LNCAP (cell line): Measurements from ENCODE around the gene ENG.

ENCODE experiments used
- TF ChIP-seq, protein P1 (sequence below): fragments of 450-650 bp; IDR thresholded peaks from 2 replicates; pipeline ENCODE4 v1.5.1; 2017; ENCODE audit warnings: mild to moderate bottlenecking

Gene ENG

DNA sequence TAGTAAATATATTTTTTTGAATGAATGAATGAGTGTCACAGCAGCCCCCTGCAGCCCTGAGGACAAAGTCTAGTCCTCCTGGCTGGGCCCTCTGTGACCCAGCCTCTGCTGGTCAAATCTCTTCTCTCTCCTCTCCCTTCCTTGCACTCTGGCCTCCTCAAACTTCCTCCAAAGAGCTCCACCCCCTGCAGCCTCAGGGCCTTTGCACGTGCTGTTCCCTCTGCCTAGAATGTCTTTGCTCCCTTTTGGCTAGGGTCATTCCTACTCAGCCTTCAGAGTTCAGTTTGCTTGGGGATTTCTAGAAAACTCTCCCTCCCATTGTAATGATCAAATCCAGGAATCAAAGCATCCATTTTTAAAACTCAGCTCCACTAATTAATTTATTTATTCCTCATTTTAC lies 89.0 kb downstream of the ENG start:
- TF ChIP-seq, protein P1, sequence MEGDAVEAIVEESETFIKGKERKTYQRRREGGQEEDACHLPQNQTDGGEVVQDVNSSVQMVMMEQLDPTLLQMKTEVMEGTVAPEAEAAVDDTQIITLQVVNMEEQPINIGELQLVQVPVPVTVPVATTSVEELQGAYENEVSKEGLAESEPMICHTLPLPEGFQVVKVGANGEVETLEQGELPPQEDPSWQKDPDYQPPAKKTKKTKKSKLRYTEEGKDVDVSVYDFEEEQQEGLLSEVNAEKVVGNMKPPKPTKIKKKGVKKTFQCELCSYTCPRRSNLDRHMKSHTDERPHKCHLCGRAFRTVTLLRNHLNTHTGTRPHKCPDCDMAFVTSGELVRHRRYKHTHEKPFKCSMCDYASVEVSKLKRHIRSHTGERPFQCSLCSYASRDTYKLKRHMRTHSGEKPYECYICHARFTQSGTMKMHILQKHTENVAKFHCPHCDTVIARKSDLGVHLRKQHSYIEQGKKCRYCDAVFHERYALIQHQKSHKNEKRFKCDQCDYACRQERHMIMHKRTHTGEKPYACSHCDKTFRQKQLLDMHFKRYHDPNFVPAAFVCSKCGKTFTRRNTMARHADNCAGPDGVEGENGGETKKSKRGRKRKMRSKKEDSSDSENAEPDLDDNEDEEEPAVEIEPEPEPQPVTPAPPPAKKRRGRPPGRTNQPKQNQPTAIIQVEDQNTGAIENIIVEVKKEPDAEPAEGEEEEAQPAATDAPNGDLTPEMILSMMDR: no peak
